ENCODE results near the gene DLGAP1.
"Not testable (repeated sequence)": the region's sequence is repeated elsewhere in the genome, so short reads cannot be mapped to it uniquely, and the experiment has no call there.

The DLGAP1 gene

GRCh38 chr18:3709205-3709604 lies 745.9 kb downstream of the DLGAP1 start:
- no peak for DNase-seq

GRCh38 chr18:3706279-3707097 lies 748.6 kb downstream of the DLGAP1 start:
- DNase-seq = no peak

GRCh38 chr18:3704556-3705344 lies 750.4 kb downstream of the DLGAP1 start:
- DNase-seq = no peak

GRCh38 chr18:3703732-3704176 lies 751.4 kb downstream of the DLGAP1 start:
- DNase-seq = peak; percentile 19

- DNase-seq = not testable (repeated sequence)
Measured at GRCh38 chr18:3699707-3700567, 755.2 kb downstream of the DLGAP1 start.

- not testable (repeated sequence) for DNase-seq
Measured at GRCh38 chr18:3694030-3694778, 760.9 kb downstream of the DLGAP1 start.

- DNase-seq = peak; percentile 32
Measured at GRCh38 chr18:3693410-3693809, 761.7 kb downstream of the DLGAP1 start.

GRCh38 chr18:3692691-3693090 lies 762.4 kb downstream of the DLGAP1 start:
- no peak for DNase-seq

- DNase-seq = no peak
Measured at GRCh38 chr18:3692113-3692621, 762.9 kb downstream of the DLGAP1 start.

- no peak for DNase-seq
Measured at GRCh38 chr18:3691705-3692104, 763.4 kb downstream of the DLGAP1 start.

GRCh38 chr18:3690764-3691066 lies 764.4 kb downstream of the DLGAP1 start:
- no peak for DNase-seq

- no peak for DNase-seq
Measured at GRCh38 chr18:3689986-3690763, 764.9 kb downstream of the DLGAP1 start.

- DNase-seq = no peak
Measured at GRCh38 chr18:3689091-3689490, 766.0 kb downstream of the DLGAP1 start.

- no peak for DNase-seq
Measured at GRCh38 chr18:3688690-3689089, 766.4 kb downstream of the DLGAP1 start.

- DNase-seq = no peak
Measured at GRCh38 chr18:3683483-3683882, 771.6 kb downstream of the DLGAP1 start.

GRCh38 chr18:3682061-3682460 lies 773.0 kb downstream of the DLGAP1 start:
- DNase-seq = no peak

GRCh38 chr18:3679241-3679640 lies 775.9 kb downstream of the DLGAP1 start:
- no peak for DNase-seq

GRCh38 chr18:3675994-3676393 lies 779.1 kb downstream of the DLGAP1 start:
- no peak for DNase-seq

- DNase-seq = no peak
Measured at GRCh38 chr18:3675446-3675845, 779.7 kb downstream of the DLGAP1 start.

- DNase-seq = no peak
Measured at GRCh38 chr18:3671176-3671575, 783.9 kb downstream of the DLGAP1 start.

GRCh38 chr18:3669376-3669775 lies 785.7 kb downstream of the DLGAP1 start:
- DNase-seq = no peak
